Endothelial cell of umbilical vein (primary cell): Measurements from ENCODE around the gene GXYLT2. TPM values are rescaled to one million over a fixed set of nuclear protein-coding genes. Genes with fewer than 3 reads are reported as not detected.

Experiments used
- BruUV-seq: library from RNA; stranded (reverse); fragments of 400-500 nt; replicated peaks from 2 replicates; lab custom pipeline; 2021; lab: Mats Ljungman, UMichigan
- CTCF ChIA-PET: fragments of 300-600, 350-600 bp; sonication (Branson Sonifier 250); formaldehyde crosslinking; loops from one replicate; lab custom pipeline; 2021; ENCODE audit warnings: antibody characterized with exemption, inconsistent platforms; lab: Charles Lee
- POLR2A ChIA-PET: fragments of 300-600, 350-600 bp; sonication (Branson Sonifier 250); formaldehyde crosslinking; loops from one replicate; lab custom pipeline; 2021; ENCODE audit warnings: antibody characterized with exemption, inconsistent platforms; lab: Charles Lee
- DNase-seq: peaks from one replicate; pipeline ENCODE4 v3.0.0-alpha.2; 2011; ENCODE audit warnings: low read depth, low spot score
- FAIRE-seq: peaks from 2 replicates; lab custom pipeline; 2011; peaks lifted over from hg19 to GRCh38; lab: Jason Lieb, UNC
- H2AFZ ChIP-seq: 2 replicates; pipeline ENCODE4 v1.6.0; 2012; ENCODE audit warnings: low read depth, low read length, control low read depth, inconsistent platforms
- H3K27ac ChIP-seq: 2 replicates; pipeline ENCODE4 v1.5.1; 2011; ENCODE audit warnings: low read depth, mild to moderate bottlenecking, control low read depth, low read length, moderate library complexity; ENCODE audit not compliant: insufficient read depth
- H3K27me3 ChIP-seq, 2 experiments: 2 replicates each; pipeline versions ENCODE4 v1.6.0 to v1.6.1; 2011; ENCODE audit warnings: low read length in 2 of 2, mixed read lengths in 1 of 2; ENCODE audit not compliant: control insufficient read depth in 2 of 2, insufficient read depth in 2 of 2
- H3K36me3 ChIP-seq, 2 experiments: 2 replicates in 1 of 2; 3 replicates in 1 of 2; pipeline ENCODE4 v1.5.1; 2011; ENCODE audit warnings: low read length in 2 of 2, mild to moderate bottlenecking in 1 of 2, moderate library complexity in 1 of 2; ENCODE audit not compliant: control insufficient read depth in 2 of 2, insufficient read depth in 2 of 2; ENCODE audit errors: extremely low read depth in 1 of 2
- H3K4me1 ChIP-seq: 3 replicates; pipeline ENCODE4 v1.5.1; 2011; ENCODE audit warnings: mild to moderate bottlenecking, low read length; ENCODE audit not compliant: control insufficient read depth, insufficient read depth; ENCODE audit errors: extremely low read depth
- H3K4me2 ChIP-seq: 2 replicates; pipeline ENCODE4 v1.6.1; 2011; ENCODE audit warnings: low read length, control low read depth, mixed read lengths; ENCODE audit not compliant: insufficient read depth
- H3K4me3 ChIP-seq, 3 experiments: fragments of 200-600 bp in 1 of 3; sonication (generic), shearing (Covaris generic) in 1 of 3; replicated peaks in 1 of 3; 2 replicates each; pipeline ENCODE4 v1.5.1; 2011 to 2016; ENCODE audit warnings: control low read depth in 3 of 3, low read length in 3 of 3, mild to moderate bottlenecking in 2 of 3, inconsistent platforms in 1 of 3, low read depth in 1 of 3, moderate library complexity in 1 of 3; ENCODE audit not compliant: insufficient read depth in 1 of 3
- H3K79me2 ChIP-seq: 2 replicates; pipeline ENCODE4 v1.6.0; 2012; ENCODE audit warnings: low read length, inconsistent platforms; ENCODE audit not compliant: control insufficient read depth, insufficient read depth
- H3K9ac ChIP-seq: replicated peaks from 2 replicates; pipeline ENCODE3; 2011; ENCODE audit warnings: low read length, control low read depth; ENCODE audit not compliant: insufficient read depth; ENCODE audit errors: extremely low read depth
- H3K9me1 ChIP-seq: replicated peaks from 3 replicates; pipeline ENCODE4 v1.6.0; 2011; ENCODE audit warnings: mild to moderate bottlenecking, low read length; ENCODE audit not compliant: control insufficient read depth, insufficient read depth; ENCODE audit errors: extremely low read depth
- H3K9me3 ChIP-seq: replicated peaks from 2 replicates; pipeline ENCODE4 v1.5.1; 2012; ENCODE audit warnings: low read length, inconsistent platforms; ENCODE audit not compliant: control insufficient read depth, insufficient read depth
- H4K20me1 ChIP-seq: replicated peaks from 2 replicates; pipeline ENCODE3; 2011; ENCODE audit warnings: mild to moderate bottlenecking, low read length; ENCODE audit not compliant: control insufficient read depth, insufficient read depth; ENCODE audit errors: extremely low read depth
- CTCF ChIP-seq, 2 donors: IDR thresholded peaks; 1 replicate in 1 of 2; 2 replicates in 1 of 2; pipeline ENCODE4 v1.5.1; 2011; ENCODE audit warnings: low read length in 2 of 2, mild to moderate bottlenecking in 2 of 2, moderate library complexity in 2 of 2, control low read depth in 1 of 2, inconsistent platforms in 1 of 2, low read depth in 1 of 2; ENCODE audit not compliant: insufficient read depth in 1 of 2; ENCODE audit errors: extremely low read depth in 1 of 2
- EZH2 ChIP-seq: IDR thresholded peaks from 2 replicates; pipeline ENCODE4 v1.6.1; 2012; ENCODE audit warnings: borderline replicate concordance, low read depth, mild to moderate bottlenecking, moderate library complexity, low read length, inconsistent platforms; ENCODE audit not compliant: severe bottlenecking
- FOS ChIP-seq: IDR thresholded peaks from 2 replicates; pipeline ENCODE4 v1.6.1; 2011; ENCODE audit warnings: mild to moderate bottlenecking, low read length, moderate library complexity, borderline replicate concordance; ENCODE audit not compliant: insufficient read depth
- GATA2 ChIP-seq: IDR thresholded peaks from 2 replicates; pipeline ENCODE4 v1.7.0; 2011; ENCODE audit warnings: low read depth, mild to moderate bottlenecking, moderate library complexity, mixed read lengths, low read length; ENCODE audit not compliant: insufficient read length, insufficient read depth
- JUN ChIP-seq: IDR thresholded peaks from 2 replicates; pipeline ENCODE4 v1.6.1; 2011; ENCODE audit warnings: borderline replicate concordance, low read depth; ENCODE audit not compliant: insufficient read length, insufficient read depth
- MYC ChIP-seq: IDR thresholded peaks from one replicate; pipeline ENCODE4 v1.6.1; 2011; ENCODE audit warnings: mild to moderate bottlenecking, low read depth, low read length
- POLR2A ChIP-seq: IDR thresholded peaks from 2 replicates; pipeline ENCODE4 v1.6.1; 2012; ENCODE audit warnings: low read depth, mild to moderate bottlenecking, control low read depth, low read length
- POLR2AphosphoS5 ChIP-seq: IDR thresholded peaks from 2 replicates; pipeline ENCODE4 v1.6.1; 2012; ENCODE audit warnings: low read depth, mild to moderate bottlenecking, control low read depth, low read length, moderate library complexity; ENCODE audit not compliant: insufficient read depth
- dilution Hi-C: fragments of 300-500 bp; cut with MboI; formaldehyde crosslinking; loops from one replicate; pipeline ENCODE4 v1.15.0; 2019; ENCODE audit warnings: low sequenced_read_pairs; ENCODE audit not compliant: extremely low pct_ligation_motif_present
- intact Hi-C: fragments of 100-400 bp; cut with micrococcal nuclease; formaldehyde crosslinking; loops from one replicate; pipeline ENCODE4 v1.10.0; 2022
- polyA plus RNA-seq, 4 experiments: library from polyadenylated mRNA; depleted of rRNA in 3 of 4; stranded (reverse) in 3 of 4; unstranded in 1 of 4; fragments of >200 nt; gene quantifications; 2 replicates each; pipeline versions ENCODE4 v1.2.1 to v1.2.3, GENCODE V29; 2011 to 2012; ENCODE audit warnings: missing spikeins in 1 of 4
- small RNA-seq: library from RNA; depleted of rRNA; stranded (forward); fragments of <200 nt; gene quantifications from one replicate; pipeline ENCODE3, GENCODE V24; 2012; ENCODE audit warnings: low replicate concordance, low read depth; ENCODE audit not compliant: insufficient read depth, insufficient read length
- total RNA-seq: library from RNA; stranded (reverse); gene quantifications from 2 replicates; pipeline ENCODE4 v1.2.3, GENCODE V29; 2021
- TF ChIP-seq, protein P1 (sequence below): IDR thresholded peaks from 2 replicates; pipeline ENCODE4 v1.6.1; 2011; ENCODE audit not compliant: insufficient read depth, insufficient read length

Gene GXYLT2
- total and polyA plus RNA-seq, 2 donors (not counting 3 experiments of a cell fraction or from before 2014, with no cell fraction given), result 0.07 to 0.24 TPM

DNA sequence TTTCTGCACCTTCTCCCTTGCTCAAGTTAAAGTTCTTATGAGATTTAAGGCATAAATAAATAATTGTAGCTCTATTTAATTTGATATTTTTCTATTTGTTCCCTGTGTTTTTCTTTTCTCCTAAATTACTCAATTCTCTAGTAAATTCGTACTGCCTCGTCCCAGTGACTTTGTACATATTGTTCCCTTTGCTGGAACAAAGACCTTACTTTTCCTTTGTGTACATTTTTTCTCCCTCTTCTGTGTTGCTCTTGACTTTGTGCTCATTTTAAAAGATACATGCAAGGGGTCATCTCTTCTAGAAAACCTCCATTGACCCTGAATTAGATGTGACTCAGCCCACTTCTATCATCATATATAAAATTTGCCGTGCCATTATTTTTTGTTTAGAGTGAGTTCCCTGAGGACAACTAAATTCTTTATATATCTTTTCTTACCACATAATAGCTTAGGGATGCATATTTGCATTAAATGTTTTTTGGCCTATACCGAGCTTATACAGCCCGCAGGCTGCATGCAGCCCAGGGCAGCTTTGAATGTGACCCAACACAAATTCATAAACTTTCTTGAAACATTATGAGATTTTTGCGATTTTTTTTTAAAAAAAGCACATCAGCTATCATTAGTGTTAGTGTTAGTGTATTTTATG lies 138.4 kb downstream of the GXYLT2 start:
- DNase-seq, result no peak
- peaks cover 100% of the 10 kb centered on the region for H3K79me2 ChIP-seq
- H3K9me1 ChIP-seq, result peaks cover 3% of the 10 kb centered on the region
- dilution Hi-C loops, result no loop called here
- no peak for FAIRE-seq
- no peaks in the 10 kb centered on the region for H3K36me3 ChIP-seq
- H3K9ac ChIP-seq, result no peak overlapping the region
- ChIA-PET POLR2A (no interaction called here), CTCF (interaction anchor here (0.6 to 1.8 kb wide), 4 partner anchors 10 to 175 kb away, joined by 3 to 8 read pairs (median 5); no protein-coding TSS in a partner anchor)
- H3K4me3 ChIP-seq, result no peak overlapping the region
- no peak overlapping the region for H3K27ac ChIP-seq
- H3K4me2 ChIP-seq, result no peak overlapping the region
- H2AFZ ChIP-seq, result no peak overlapping the region
- no peaks in the 10 kb centered on the region for H3K27me3 ChIP-seq
- peaks cover 19% of the 10 kb centered on the region for H3K4me1 ChIP-seq
- TF ChIP-seq POLR2AphosphoS5 (no peak), GATA2 (no peak), CTCF (IDR thresholded peaks at IDR 0.05; ENCODE audit: extremely low read depth in 1 of 2, insufficient read depth in 1 of 2, low read depth in 1 of 2, low read length in 2 of 2) (no peak), POLR2A (no peak), JUN (no peak), FOS (no peak), EZH2 (no peak), MYC (no peak)
- TF ChIP-seq, protein P1, sequence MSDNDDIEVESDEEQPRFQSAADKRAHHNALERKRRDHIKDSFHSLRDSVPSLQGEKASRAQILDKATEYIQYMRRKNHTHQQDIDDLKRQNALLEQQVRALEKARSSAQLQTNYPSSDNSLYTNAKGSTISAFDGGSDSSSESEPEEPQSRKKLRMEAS, result no peak
- no peaks in the 10 kb centered on the region for H3K9me3 ChIP-seq
- intact Hi-C loops, result no loop called here
- peaks cover 35% of the 10 kb centered on the region for H4K20me1 ChIP-seq
- no TSS peak for BruUV-seq

Small RNA genes within 50 kb of the gene (small RNA-seq; reads per million reads assigned to genes)
- not detected for gene RF00017

Other genes starting within 250 kb of the GXYLT2 start
- 19.7 and 20.6 TPM in 2 replicates for gene SHQ1, start 39.6 kb upstream of the GXYLT2 start, total RNA-seq
- gene SHQ1, start 39.6 kb upstream of the GXYLT2 start, polyA plus RNA-seq, result 5.9 and 7.3 TPM in 2 replicates
- gene PPP4R2, start 108.8 kb downstream of the GXYLT2 start, total RNA-seq, result 74.4 and 75.4 TPM in 2 replicates
- 4.8 and 6.5 TPM in 2 replicates for gene PPP4R2, start 108.8 kb downstream of the GXYLT2 start, polyA plus RNA-seq
- gene EBLN2, start 173.6 kb downstream of the GXYLT2 start, total RNA-seq, result 7.3 and 7.7 TPM in 2 replicates
- gene EBLN2, start 173.6 kb downstream of the GXYLT2 start, polyA plus RNA-seq, result 2.5 and 2.8 TPM in 2 replicates